HG03354 (cell line): ENCODE results near the gene CLEC4M.
A peak's percentile ranks its signal among the peaks of the same experiment; 100 is the strongest.

Source experiments
- ATAC-seq: cut with Tn5 transposase; IDR thresholded peaks from one replicate; pipeline ENCODE4 v1.9.1; 2021; ENCODE audit warnings: mild to moderate bottlenecking; ENCODE audit not compliant: unreplicated experiment, poor library complexity, severe bottlenecking

The CLEC4M gene

GRCh38 chr19:7762719-7763293 is at the start of gene CLEC4M:
TSS of gene CLEC4M (plus strand) at chr19:7763243. CDS start at chr19:7763267, 24 bp downstream.
- ATAC-seq: no peak

- no peak for ATAC-seq
These were observed 47.4 kb upstream of the CLEC4M start for GRCh38 chr19:7715671-7716070.

DNA sequence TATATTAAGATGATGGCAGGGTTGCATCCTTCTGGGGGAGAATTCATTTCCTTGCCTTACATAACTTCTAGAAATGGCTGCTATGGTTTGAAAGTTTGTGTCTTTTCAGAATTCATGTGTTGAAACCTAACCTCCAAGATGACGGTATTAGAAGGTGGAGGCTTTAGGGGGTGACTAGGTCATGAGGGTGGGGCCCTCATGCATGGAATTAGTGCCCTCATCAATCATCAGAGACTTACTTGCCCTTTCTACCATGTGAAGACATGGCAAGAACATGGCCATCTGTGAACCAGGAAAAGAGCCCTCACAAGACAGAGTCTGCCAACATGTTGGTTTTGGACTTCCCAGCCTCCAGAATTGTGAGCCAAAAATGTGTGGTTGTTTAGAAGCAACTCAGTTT is 46.3 kb upstream of the CLEC4M start:
- no peak for ATAC-seq

DNA sequence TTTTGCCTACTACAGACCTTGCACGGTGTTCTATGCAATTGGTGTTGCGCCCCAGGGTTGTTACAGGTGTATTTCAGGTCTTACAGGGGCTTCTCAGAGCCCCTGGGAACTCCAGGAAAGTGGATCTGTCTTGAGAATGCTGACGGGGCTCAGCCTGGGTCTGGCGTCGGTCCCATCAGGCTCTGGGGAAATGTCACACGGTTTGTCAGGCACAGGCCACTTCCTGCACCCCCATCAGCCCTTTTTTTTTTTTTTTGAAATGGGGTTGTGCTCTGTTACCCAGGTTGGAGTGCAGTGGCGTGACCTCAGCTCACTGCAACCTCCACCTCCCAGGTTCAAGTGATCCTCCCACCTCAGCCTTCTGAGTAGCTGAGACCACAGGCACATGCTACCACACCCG is 44.4 kb upstream of the CLEC4M start:
- no peak for ATAC-seq

DNA sequence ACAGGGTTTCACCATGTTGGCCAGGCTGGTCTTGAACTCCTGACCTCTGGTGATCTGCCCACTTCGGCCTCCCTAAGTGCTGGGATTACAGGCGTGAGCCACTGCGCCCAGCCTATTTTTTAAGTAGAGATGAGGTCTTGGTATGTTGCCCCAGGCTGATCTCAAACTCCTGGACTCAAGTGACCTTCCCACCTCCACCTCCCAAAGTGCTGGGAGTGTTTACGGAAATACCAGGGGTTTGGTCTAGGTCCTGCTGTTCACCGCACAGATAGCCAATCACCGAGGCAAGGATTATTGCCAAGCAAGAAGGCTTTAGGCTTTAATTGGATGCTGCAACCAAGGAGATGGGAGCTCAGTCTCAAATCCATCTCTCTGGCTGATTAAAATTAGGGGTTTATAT is 42.7 kb upstream of the CLEC4M start:
- no peak for ATAC-seq

DNA sequence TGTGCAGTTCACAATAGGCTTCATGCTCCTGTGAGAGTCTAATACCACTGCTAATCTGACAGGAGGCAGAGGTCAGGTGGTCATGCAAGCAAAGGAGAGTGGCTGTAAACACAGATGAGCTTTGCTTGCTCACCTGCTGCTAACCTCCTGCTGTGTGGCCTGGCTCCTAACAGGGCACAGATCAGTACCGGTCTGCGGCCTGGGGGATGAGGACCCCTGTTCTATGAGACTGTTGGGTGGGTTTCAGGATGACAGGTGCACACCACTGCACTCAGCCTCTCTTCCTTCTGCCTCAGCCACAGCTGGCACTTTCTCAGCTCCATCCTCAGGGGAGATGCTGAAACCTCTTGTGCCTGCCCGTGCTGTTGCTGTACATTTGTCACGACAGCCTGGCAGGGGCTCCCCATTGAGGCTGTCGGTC is 40.8 kb upstream of the CLEC4M start:
- peak; percentile 73 for ATAC-seq

DNA sequence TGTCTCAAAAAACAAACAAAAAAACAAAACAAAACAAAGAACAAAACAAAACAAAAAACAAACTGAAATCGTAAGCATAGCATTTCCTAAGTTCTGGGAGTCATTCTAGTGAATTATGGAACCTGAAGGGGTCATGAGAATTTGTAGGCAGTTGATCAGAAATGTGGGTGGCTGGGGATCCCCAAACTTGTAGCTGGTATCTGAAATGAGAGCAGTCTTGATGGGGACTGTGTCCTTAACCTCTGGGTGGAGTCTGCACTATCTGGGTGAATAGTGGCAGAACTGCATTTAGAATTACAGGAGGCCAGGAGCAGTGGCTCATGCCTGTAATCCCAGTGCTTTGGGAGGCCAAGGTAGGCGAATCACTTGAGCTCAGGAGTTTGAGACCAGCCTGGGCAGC is 37.3 kb upstream of the CLEC4M start:
- ATAC-seq: no peak

GRCh38 chr19:7729211-7729610 is 33.8 kb upstream of the CLEC4M start:
- ATAC-seq: no peak

DNA sequence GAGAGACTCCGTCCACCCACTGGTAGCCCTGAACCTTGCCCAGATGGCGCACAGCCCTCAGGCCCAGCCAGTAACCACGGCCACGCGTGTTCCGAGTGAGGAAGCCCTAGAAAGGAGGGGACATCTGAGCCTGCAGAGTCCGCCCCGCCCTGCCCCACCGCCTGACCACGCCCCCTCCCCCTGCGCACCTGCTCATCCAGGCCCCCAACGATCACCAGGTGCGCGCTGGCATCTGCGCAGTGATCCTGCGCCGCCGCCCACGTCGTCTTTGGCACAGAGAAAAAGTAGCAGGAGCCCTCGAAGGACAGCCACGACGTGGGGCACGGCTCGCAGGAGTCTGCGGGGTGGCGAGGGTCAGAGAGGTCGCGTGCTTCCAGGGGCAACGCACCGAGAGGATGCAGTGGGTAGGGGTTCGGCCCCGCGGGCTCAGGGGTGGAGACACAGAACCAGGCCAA is 33.2 kb upstream of the CLEC4M start:
- no peak for ATAC-seq

DNA sequence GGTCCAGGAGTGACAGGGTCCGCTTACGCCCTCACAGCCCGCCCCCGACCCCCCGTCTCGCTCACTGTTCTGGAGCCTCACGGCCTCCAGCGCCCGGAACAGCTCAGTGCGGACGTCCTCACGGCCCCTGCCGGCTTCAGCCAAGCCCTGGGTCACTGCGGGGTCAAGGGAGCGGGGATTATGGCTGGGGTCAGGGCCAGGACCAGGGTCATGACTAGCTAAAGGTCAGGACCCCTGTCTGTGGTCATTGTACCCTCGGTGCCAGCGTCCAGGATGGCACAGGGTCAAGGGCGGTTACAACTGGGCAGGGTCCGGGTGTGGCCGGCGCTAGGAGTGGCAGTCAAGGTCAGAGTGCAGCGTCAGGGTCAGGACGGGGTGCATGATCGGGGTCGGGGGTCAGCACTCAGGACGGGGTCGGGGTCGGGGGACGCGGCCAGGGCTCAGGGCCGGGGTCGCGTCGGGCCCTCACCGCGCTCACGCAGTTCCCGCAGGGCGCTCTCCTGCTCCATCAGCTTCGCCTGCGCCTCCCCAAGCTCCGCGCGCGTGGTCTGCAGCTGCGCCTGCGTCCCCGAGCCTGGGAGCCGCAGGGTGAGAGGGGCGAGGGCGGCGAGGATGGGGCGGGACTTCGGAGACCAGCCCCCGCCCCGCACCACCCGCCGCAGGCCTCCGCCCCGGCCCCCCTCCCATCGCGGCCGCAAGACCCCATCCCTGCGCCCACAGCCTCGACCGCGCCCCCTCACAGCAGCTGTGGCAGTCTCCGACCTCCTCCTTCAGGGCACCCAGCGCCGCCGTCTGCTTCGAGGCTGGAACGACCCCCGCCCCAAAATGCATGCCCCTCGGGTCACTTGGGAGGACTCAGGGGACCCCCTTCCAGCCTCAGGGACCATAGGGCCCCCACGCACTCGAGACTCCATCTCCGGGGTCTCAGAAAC is 32.5 kb upstream of the CLEC4M start:
- no peak for ATAC-seq

DNA sequence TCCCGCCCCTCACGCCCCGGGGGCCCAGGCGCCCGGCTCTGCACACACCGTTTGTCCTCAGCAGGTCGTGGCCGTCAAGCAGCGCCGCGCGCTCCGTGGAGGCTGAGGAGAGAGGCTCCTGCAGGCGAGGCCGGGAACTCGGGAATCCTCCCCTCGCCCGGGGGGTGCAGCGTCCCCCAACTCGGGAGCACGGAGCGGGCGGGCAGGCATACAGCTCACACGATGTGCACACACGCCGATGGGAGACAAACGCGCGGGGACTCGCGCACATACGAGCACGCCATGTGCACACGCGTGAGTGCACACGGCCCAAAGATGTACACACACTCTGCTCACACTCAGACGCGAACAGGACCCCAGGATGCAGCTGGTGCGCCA is 31.8 kb upstream of the CLEC4M start:
- ATAC-seq: no peak

GRCh38 chr19:7731615-7732014 is 31.4 kb upstream of the CLEC4M start:
- ATAC-seq: no peak

DNA sequence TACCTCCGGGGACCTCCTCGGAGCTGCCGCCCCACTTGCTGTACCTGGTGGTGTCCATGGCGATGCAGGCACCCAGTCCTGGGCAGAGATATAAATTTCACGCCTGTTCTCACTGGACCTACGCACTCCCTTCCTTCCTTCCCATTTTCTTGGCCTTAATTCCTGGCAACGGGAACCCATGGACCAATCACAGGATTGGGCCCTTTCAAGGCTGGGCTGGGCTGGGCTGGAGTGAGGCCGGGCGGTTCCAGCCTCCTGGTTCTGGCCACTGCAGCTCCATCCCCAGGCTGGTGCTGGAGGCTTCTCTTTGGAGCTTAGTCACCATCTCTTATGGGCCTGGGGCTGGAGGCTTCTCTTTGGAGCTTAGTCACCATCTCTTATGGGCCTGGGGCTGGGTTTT is 31.0 kb upstream of the CLEC4M start, which contains the start of gene CLEC4G:
Gene CLEC4G, minus strand, starts transcription at position 66 of the 400 bp plus-strand sequence. Its CDS starts 8 bp downstream, at position 58.
- no peak for ATAC-seq

- ATAC-seq: no peak
These were observed 29.7 kb upstream of the CLEC4M start for GRCh38 chr19:7733376-7733775.

- ATAC-seq: no peak
These were observed 28.5 kb upstream of the CLEC4M start for GRCh38 chr19:7734220-7735203.

- no peak for ATAC-seq
These were observed 26.9 kb upstream of the CLEC4M start for GRCh38 chr19:7736148-7736547.

- no peak for ATAC-seq
These were observed 25.8 kb upstream of the CLEC4M start for GRCh38 chr19:7737215-7737614.

DNA sequence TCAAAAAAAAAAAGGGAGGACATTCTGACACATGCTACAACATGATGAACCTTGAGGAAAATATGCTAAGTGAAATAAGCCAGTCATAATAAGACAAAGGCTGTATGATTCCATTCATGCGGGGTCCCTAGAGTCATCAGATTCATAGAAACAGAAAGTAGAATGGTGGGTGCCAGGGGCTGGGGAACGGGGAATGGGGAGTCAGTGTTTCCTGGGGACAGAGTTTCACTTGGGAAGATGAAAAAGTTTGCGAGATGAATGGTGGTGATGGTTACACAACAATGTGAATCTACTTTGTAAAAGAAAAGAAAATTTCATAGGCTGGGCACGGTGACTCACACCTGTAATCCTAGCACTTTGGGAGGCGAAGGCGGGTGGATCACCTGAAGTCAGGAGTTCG is 25.0 kb upstream of the CLEC4M start:
- no peak for ATAC-seq

DNA sequence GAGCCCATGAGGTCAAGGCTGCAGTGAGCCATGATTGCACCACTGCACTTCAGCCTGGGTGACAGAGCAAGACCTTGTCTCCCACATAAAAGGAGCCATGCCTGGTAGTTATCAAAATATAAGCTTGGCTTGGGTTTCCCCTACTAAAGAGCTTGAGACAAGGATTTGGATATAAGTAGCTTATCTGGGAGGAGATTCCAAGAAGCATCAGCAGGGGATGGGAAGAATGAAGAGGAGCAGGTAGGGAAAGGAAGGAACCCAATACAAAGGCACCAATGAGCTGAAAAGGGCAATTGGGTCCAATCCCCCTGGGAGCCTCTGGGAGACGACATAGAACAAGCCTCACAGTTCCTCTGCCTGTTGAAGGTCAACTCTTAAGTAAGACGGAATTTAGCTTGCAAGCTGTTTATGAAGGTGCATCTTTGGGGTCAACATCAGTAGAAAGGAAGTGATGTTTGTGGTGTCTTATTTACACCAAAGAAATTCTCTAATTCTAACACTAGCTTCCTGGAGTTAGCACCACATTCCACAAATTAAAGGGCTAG is 23.8 kb upstream of the CLEC4M start:
- no peak for ATAC-seq
